Measurements from ENCODE around the gene SNRPA1. TPM values are rescaled to one million over a fixed set of nuclear protein-coding genes. Genes with fewer than 3 reads are reported as not detected.
A peak's percentile ranks its signal among the peaks of the same experiment; 100 is the strongest.

The SNRPA1 gene
- total and polyA plus RNA-seq, 2 of the 13 experiments (the other 11 are each of a cell fraction or from before 2014, with no cell fraction given): 41.2 to 108 TPM

GRCh38 chr15:101251830-101252820 is 42.9 kb downstream of the SNRPA1 start, which contains the start of gene CHSY1 (continued):
- TF ChIP-seq ZNF749 (CRISPR knock-in tag; IDR thresholded peaks at IDR 0.05; ENCODE audit: borderline replicate concordance) (no peak), HHEX (CRISPR knock-in tag; IDR thresholded peaks at IDR 0.05) (no peak), GATAD1 (CRISPR knock-in tag; IDR thresholded peaks at IDR 0.05) (peak; percentile 83), KDM5B (CRISPR knock-in tag; IDR thresholded peaks at IDR 0.05; ENCODE audit: borderline replicate concordance) (peak; percentile 27; the same call in 1 of the 2 replicates), SALL2 (CRISPR knock-in tag; IDR thresholded peaks at IDR 0.05) (peak; percentile 47; the same call in 1 of the 2 replicates), ZNF891 (CRISPR knock-in tag; IDR thresholded peaks at IDR 0.05) (peak; percentile 40; the same call in 1 of the 2 replicates), SOX13 (IDR thresholded peaks at IDR 0.05) (no peak; the same call in 1 of the 2 replicates), SOX13 (CRISPR knock-in tag; conservative IDR thresholded peaks at IDR 0.05 in 1 of 2, IDR thresholded peaks at IDR 0.05 in 1 of 2) (peak in 1 of 2 experiments; percentile 48; a peak in 2 of 4 replicates), FOXC1 (CRISPR knock-in tag; IDR thresholded peaks at IDR 0.05; ENCODE audit: borderline replicate concordance) (peak; percentile 33; the same call in 1 of the 2 replicates), PAX8 (CRISPR knock-in tag; IDR thresholded peaks at IDR 0.05; ENCODE audit: borderline replicate concordance) (no peak), TBX2 (CRISPR knock-in tag; IDR thresholded peaks at IDR 0.05; ENCODE audit: borderline replicate concordance) (peak; percentile 49), FOXA1 (IDR thresholded peaks at IDR 0.05) (no peak), FOXA1 (CRISPR knock-in tag; IDR thresholded peaks at IDR 0.05) (0 out of 2 replicates have a peak, but pooled peaks have one; percentile 5), FOXO1 (CRISPR knock-in tag; IDR thresholded peaks at IDR 0.05) (no peak), IRF2 (CRISPR knock-in tag; IDR thresholded peaks at IDR 0.05) (0 out of 2 replicates have a peak, but pooled peaks have one; percentile 7), NCOA5 (CRISPR knock-in tag; IDR thresholded peaks at IDR 0.05) (no peak), CC2D1A (CRISPR knock-in tag; IDR thresholded peaks at IDR 0.05) (no peak), CEBPB (IDR thresholded peaks at IDR 0.05; ENCODE audit: borderline replicate concordance, low read depth, low read length) (peak; percentile 59; the same call in 1 of the 2 replicates), NFKB2 (CRISPR knock-in tag; IDR thresholded peaks at IDR 0.05; ENCODE audit: borderline replicate concordance) (0 out of 2 replicates have a peak, but pooled peaks have one; percentile 19), FOXK1 (CRISPR knock-in tag; IDR thresholded peaks at IDR 0.05; ENCODE audit: borderline replicate concordance, low read depth) (peak; percentile 26; the same call in 1 of the 2 replicates), JUND (CRISPR knock-in tag; IDR thresholded peaks at IDR 0.05) (no peak), ZFY (CRISPR knock-in tag; IDR thresholded peaks at IDR 0.05) (peak; percentile 66; the same call in 1 of the 2 replicates), ZNF331 (CRISPR knock-in tag; IDR thresholded peaks at IDR 0.05) (0 out of 2 replicates have a peak, but pooled peaks have one; percentile 31), SRSF1 (optimal IDR thresholded peaks at IDR 0.05; ENCODE audit: low read depth, low read length) (peak; percentile 34), TBX3 (IDR thresholded peaks at IDR 0.05; ENCODE audit: borderline replicate concordance) (no peak), ARNTL (CRISPR knock-in tag; IDR thresholded peaks at IDR 0.05) (peak; percentile 62; the same call in 1 of the 2 replicates), ZNF383 (CRISPR knock-in tag; IDR thresholded peaks at IDR 0.05; ENCODE audit: borderline replicate concordance) (no peak)
- TF ChIP-seq, protein P1, sequence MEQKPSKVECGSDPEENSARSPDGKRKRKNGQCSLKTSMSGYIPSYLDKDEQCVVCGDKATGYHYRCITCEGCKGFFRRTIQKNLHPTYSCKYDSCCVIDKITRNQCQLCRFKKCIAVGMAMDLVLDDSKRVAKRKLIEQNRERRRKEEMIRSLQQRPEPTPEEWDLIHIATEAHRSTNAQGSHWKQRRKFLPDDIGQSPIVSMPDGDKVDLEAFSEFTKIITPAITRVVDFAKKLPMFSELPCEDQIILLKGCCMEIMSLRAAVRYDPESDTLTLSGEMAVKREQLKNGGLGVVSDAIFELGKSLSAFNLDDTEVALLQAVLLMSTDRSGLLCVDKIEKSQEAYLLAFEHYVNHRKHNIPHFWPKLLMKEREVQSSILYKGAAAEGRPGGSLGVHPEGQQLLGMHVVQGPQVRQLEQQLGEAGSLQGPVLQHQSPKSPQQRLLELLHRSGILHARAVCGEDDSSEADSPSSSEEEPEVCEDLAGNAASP (CRISPR knock-in tag; IDR thresholded peaks at IDR 0.05; ENCODE audit: borderline replicate concordance): 0 out of 2 replicates have a peak, but pooled peaks have one; percentile 14
- TF ChIP-seq, protein P2, sequence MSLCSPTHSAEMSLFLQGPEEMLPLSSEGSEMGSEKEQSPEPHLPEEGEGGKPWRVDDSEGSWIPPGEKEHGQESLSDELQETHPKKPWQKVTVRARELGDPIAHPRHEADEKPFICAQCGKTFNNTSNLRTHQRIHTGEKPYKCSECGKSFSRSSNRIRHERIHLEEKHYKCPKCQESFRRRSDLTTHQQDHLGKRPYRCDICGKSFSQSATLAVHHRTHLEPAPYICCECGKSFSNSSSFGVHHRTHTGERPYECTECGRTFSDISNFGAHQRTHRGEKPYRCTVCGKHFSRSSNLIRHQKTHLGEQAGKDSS (CRISPR knock-in tag; IDR thresholded peaks at IDR 0.05; ENCODE audit: borderline replicate concordance, low read depth): no peak

Data from HepG2 (cell line).